GM23338 (cell line): ENCODE measurements around the gene PACSIN1. TPM values are rescaled to one million over a fixed set of nuclear protein-coding genes. Genes with fewer than 3 reads are reported as not detected.

Experiments
- ATAC-seq: fragments of 200-7000 bp; cut with Tn5 transposase; 3 replicates; pipeline ENCODE4 v1.9.1; 2020
- DNase-seq: peaks from one replicate; pipeline ENCODE4 v3.0.0-alpha.2; 2015; ENCODE audit warnings: low spot score
- H2AFZ ChIP-seq: fragments of 200-600 bp; sonication (generic); 2 replicates; pipeline ENCODE4 v1.8.0; 2016; ENCODE audit warnings: antibody characterized with exemption, mild to moderate bottlenecking, moderate library complexity
- H3F3A ChIP-seq: fragments of 200-600 bp; sonication (generic); replicated peaks from 2 replicates; pipeline ENCODE4 v1.8.0; 2017; ENCODE audit warnings: antibody characterized with exemption, mixed run types, low read depth
- H3K27ac ChIP-seq: fragments of 200-600 bp; sonication (generic); 2 replicates; pipeline ENCODE4 v1.6.1; 2016; ENCODE audit warnings: low read depth
- H3K27me3 ChIP-seq: fragments of 200-600 bp; sonication (generic); 2 replicates; pipeline ENCODE4 v1.8.0; 2016; ENCODE audit warnings: mild to moderate bottlenecking, mixed run types, moderate library complexity; ENCODE audit not compliant: insufficient read depth
- H3K36me3 ChIP-seq: fragments of 200-600 bp; sonication (generic); 2 replicates; pipeline ENCODE4 v1.8.0; 2016; ENCODE audit warnings: mild to moderate bottlenecking; ENCODE audit not compliant: insufficient read depth
- H3K4me1 ChIP-seq: fragments of 200-600 bp; sonication (generic); 2 replicates; pipeline ENCODE4 v1.8.0; 2016; ENCODE audit warnings: mild to moderate bottlenecking, moderate library complexity; ENCODE audit not compliant: insufficient read depth
- H3K4me2 ChIP-seq: fragments of 200-600 bp; sonication (generic); 2 replicates; pipeline ENCODE4 v1.7.1; 2017; ENCODE audit warnings: mixed run types
- H3K4me3 ChIP-seq: fragments of 200-600 bp; sonication (generic); 2 replicates; pipeline ENCODE4 v1.6.1; 2016; ENCODE audit warnings: mixed run types
- H3K79me2 ChIP-seq: fragments of 200-600 bp; sonication (generic); replicated peaks from 2 replicates; pipeline ENCODE4 v1.8.0; 2017; ENCODE audit warnings: mild to moderate bottlenecking; ENCODE audit not compliant: insufficient read depth
- H3K9me2 ChIP-seq: fragments of 200-600 bp; sonication (generic); 2 replicates; pipeline ENCODE4 v1.8.0; 2017; ENCODE audit not compliant: insufficient read depth
- H4K20me1 ChIP-seq: fragments of 200-600 bp; sonication (generic); replicated peaks from 2 replicates; pipeline ENCODE4 v1.8.0; 2017; ENCODE audit warnings: mild to moderate bottlenecking; ENCODE audit not compliant: insufficient read depth
- H3K27ac Mint-ChIP-seq: 2 replicates; pipeline ENCODE4 v1.8.0; 2020; ENCODE audit warnings: inconsistent platforms, mild to moderate bottlenecking, moderate library complexity, mixed read lengths
- H3K27me3 Mint-ChIP-seq: 3 replicates; pipeline ENCODE4 v1.8.0; 2022; ENCODE audit warnings: low read depth, mild to moderate bottlenecking, moderate library complexity, mixed read lengths, inconsistent platforms; ENCODE audit not compliant: insufficient read depth, poor library complexity
- H3K36me3 Mint-ChIP-seq: 3 replicates; pipeline ENCODE4 v1.8.0; 2021; ENCODE audit warnings: low read depth, mild to moderate bottlenecking, inconsistent platforms, moderate library complexity, mixed read lengths
- H3K4me1 Mint-ChIP-seq: 3 replicates; pipeline ENCODE4 v1.8.0; 2020; ENCODE audit warnings: mild to moderate bottlenecking, inconsistent platforms, mixed read lengths
- H3K4me3 Mint-ChIP-seq: 3 replicates; pipeline ENCODE4 v1.8.0; 2021; ENCODE audit warnings: moderate library complexity, mild to moderate bottlenecking, inconsistent platforms, mixed read lengths
- H3K9me3 Mint-ChIP-seq: 3 replicates; pipeline ENCODE4 v1.8.0; 2020; ENCODE audit warnings: moderate library complexity, mild to moderate bottlenecking, inconsistent platforms, mixed read lengths
- CREB1 ChIP-seq: fragments of 250-450 bp; sonication (Bioruptor Pico); IDR thresholded peaks from 2 replicates; pipeline ENCODE4 v1.5.0; 2020; ENCODE audit warnings: low read depth, mild to moderate bottlenecking, moderate library complexity
- EZH2 ChIP-seq: fragments of 200-600 bp; sonication (generic); IDR thresholded peaks from one replicate; pipeline ENCODE4 v1.8.0; 2017; ENCODE audit warnings: antibody characterized with exemption, mild to moderate bottlenecking, low read depth; ENCODE audit not compliant: unreplicated experiment
- EZH2phosphoT487 ChIP-seq: fragments of 200-600 bp; sonication (generic); IDR thresholded peaks from one replicate; pipeline ENCODE4 v1.8.1; 2018; ENCODE audit warnings: antibody characterized with exemption; ENCODE audit not compliant: unreplicated experiment
- JUNB ChIP-seq: IDR thresholded peaks from one replicate; pipeline ENCODE4 v1.6.1; 2016; ENCODE audit warnings: antibody characterized with exemption; ENCODE audit not compliant: unreplicated experiment
- NANOG ChIP-seq: IDR thresholded peaks from 2 replicates; pipeline ENCODE4 v1.6.1; 2016; ENCODE audit warnings: antibody characterized with exemption, borderline replicate concordance
- POLR2AphosphoS5 ChIP-seq: IDR thresholded peaks from 2 replicates; pipeline ENCODE4 v1.6.1; 2016; ENCODE audit warnings: antibody characterized with exemption, low read depth
- STAT1 ChIP-seq: IDR thresholded peaks from one replicate; pipeline ENCODE4 v1.6.1; 2016; ENCODE audit warnings: antibody characterized with exemption; ENCODE audit not compliant: unreplicated experiment
- ZNF114 ChIP-seq: fragments of 250-450 bp; sonication (Bioruptor Pico); IDR thresholded peaks from 2 replicates; pipeline ENCODE4 v1.5.0; 2020; ENCODE audit warnings: mild to moderate bottlenecking, moderate library complexity
- ZNF331 ChIP-seq: fragments of 250-450 bp; sonication (Bioruptor Pico); IDR thresholded peaks from 2 replicates; pipeline ENCODE4 v1.5.0; 2020; ENCODE audit warnings: low read depth, mild to moderate bottlenecking, moderate library complexity
- polyA plus RNA-seq: library from polyadenylated mRNA; unstranded; fragments of >200 nt; fragmentation: Nextera tagmentation; extraction: Ambion mirVana; gene quantifications from 2 replicates; pipeline ENCODE4 v1.2.1, GENCODE V29; 2016
- total RNA-seq: library from RNA; depleted of rRNA; stranded (reverse); fragments of >200 nt; shearing (Covaris generic); gene quantifications from 2 replicates; pipeline ENCODE4 v1.2.3, GENCODE V29; 2014
- TF ChIP-seq, protein P1 (sequence below): fragments of 250-450 bp; sonication (Bioruptor Pico); IDR thresholded peaks from 2 replicates; pipeline ENCODE4 v1.5.0; 2020; ENCODE audit warnings: mild to moderate bottlenecking, moderate library complexity
- TF ChIP-seq, protein P2 (sequence below): IDR thresholded peaks from 2 replicates; pipeline ENCODE4 v1.6.1; 2016; ENCODE audit warnings: antibody characterized with exemption
- TF ChIP-seq, protein P3 (sequence below): IDR thresholded peaks from one replicate; pipeline ENCODE4 v1.6.1; 2018; ENCODE audit warnings: antibody characterized with exemption; ENCODE audit not compliant: unreplicated experiment
- TF ChIP-seq, protein P4 (sequence below), 2 experiments: fragments of 200-600 bp in 1 of 2; sonication (generic) in 1 of 2; conservative IDR thresholded peaks; 2 replicates each; pipeline versions ENCODE4 v1.5.1 to v1.6.1; 2016 to 2017; ENCODE audit warnings: antibody characterized with exemption in 2 of 2, low read depth in 2 of 2, mild to moderate bottlenecking in 2 of 2, moderate library complexity in 1 of 2

The PACSIN1 gene
- total and polyA plus RNA-seq, 2 experiments from 2014 or later = 5.2 to 8.7 TPM

DNA sequence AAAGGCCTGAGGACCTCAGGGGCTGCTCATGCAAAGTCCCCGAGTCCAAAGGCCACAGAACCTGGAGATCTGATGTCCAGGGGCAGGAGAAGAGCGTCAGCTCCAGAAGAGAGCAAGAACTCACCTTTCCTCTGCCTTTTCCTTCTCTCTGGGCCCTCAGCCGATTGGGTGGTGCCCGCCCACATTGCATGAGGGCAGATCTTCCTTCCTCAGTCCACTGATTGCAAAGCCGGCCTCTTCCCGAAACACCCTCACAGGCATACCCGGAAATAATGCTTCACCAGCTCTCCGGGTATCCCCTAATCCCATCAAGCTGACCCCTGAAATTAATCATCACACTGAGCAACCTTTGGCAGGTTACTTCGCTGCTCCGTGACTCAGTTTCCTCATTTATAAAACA lies 56.9 kb downstream of the PACSIN1 start:
- Histone ChIP-seq H4K20me1 (no peaks in the 10 kb centered on the region), H3K4me3 (no peak overlapping the region), H3K79me2 (no peaks in the 10 kb centered on the region), H3K27me3 (no peaks in the 10 kb centered on the region), H3K9me2 (no peaks in the 10 kb centered on the region), H2AFZ (no peak overlapping the region), H3F3A (no peaks in the 10 kb centered on the region), H3K27ac (no peak overlapping the region), H3K4me2 (no peak overlapping the region), H3K4me1 (peaks cover 10% of the 10 kb centered on the region), H3K36me3 (no peaks in the 10 kb centered on the region)
- Mint-ChIP-seq H3K27me3 (peaks cover 13% of the 10 kb centered on the region), H3K9me3 (no peaks in the 10 kb centered on the region), H3K27ac (no peak overlapping the region), H3K4me1 (peaks cover 9% of the 10 kb centered on the region), H3K36me3 (no peaks in the 10 kb centered on the region; the same call in 2 of the 3 replicates), H3K4me3 (no peak overlapping the region)
- TF ChIP-seq, protein P1, sequence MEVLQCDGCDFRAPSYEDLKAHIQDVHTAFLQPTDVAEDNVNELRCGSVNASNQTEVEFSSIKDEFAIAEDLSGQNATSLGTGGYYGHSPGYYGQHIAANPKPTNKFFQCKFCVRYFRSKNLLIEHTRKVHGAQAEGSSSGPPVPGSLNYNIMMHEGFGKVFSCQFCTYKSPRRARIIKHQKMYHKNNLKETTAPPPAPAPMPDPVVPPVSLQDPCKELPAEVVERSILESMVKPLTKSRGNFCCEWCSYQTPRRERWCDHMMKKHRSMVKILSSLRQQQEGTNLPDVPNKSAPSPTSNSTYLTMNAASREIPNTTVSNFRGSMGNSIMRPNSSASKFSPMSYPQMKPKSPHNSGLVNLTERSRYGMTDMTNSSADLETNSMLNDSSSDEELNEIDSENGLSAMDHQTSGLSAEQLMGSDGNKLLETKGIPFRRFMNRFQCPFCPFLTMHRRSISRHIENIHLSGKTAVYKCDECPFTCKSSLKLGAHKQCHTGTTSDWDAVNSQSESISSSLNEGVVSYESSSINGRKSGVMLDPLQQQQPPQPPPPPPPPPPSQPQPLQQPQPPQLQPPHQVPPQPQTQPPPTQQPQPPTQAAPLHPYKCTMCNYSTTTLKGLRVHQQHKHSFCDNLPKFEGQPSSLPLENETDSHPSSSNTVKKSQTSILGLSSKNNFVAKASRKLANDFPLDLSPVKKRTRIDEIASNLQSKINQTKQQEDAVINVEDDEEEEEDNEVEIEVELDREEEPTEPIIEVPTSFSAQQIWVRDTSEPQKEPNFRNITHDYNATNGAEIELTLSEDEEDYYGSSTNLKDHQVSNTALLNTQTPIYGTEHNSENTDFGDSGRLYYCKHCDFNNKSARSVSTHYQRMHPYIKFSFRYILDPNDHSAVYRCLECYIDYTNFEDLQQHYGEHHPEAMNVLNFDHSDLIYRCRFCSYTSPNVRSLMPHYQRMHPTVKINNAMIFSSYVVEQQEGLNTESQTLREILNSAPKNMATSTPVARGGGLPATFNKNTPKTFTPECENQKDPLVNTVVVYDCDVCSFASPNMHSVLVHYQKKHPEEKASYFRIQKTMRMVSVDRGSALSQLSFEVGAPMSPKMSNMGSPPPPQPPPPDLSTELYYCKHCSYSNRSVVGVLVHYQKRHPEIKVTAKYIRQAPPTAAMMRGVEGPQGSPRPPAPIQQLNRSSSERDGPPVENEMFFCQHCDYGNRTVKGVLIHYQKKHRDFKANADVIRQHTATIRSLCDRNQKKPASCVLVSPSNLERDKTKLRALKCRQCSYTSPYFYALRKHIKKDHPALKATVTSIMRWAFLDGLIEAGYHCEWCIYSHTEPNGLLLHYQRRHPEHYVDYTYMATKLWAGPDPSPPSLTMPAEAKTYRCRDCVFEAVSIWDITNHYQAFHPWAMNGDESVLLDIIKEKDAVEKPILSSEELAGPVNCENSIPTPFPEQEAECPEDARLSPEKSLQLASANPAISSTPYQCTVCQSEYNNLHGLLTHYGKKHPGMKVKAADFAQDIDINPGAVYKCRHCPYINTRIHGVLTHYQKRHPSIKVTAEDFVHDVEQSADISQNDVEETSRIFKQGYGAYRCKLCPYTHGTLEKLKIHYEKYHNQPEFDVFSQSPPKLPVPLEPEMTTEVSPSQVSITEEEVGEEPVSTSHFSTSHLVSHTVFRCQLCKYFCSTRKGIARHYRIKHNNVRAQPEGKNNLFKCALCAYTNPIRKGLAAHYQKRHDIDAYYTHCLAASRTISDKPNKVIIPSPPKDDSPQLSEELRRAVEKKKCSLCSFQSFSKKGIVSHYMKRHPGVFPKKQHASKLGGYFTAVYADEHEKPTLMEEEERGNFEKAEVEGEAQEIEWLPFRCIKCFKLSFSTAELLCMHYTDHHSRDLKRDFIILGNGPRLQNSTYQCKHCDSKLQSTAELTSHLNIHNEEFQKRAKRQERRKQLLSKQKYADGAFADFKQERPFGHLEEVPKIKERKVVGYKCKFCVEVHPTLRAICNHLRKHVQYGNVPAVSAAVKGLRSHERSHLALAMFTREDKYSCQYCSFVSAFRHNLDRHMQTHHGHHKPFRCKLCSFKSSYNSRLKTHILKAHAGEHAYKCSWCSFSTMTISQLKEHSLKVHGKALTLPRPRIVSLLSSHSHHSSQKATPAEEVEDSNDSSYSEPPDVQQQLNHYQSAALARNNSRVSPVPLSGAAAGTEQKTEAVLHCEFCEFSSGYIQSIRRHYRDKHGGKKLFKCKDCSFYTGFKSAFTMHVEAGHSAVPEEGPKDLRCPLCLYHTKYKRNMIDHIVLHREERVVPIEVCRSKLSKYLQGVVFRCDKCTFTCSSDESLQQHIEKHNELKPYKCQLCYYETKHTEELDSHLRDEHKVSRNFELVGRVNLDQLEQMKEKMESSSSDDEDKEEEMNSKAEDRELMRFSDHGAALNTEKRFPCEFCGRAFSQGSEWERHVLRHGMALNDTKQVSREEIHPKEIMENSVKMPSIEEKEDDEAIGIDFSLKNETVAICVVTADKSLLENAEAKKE = no peak
- TF ChIP-seq STAT1 (no peak), CREB1 (CRISPR knock-in tag) (no peak), EZH2phosphoT487 (no peak), NANOG (no peak), ZNF331 (CRISPR knock-in tag) (no peak), ZNF114 (CRISPR knock-in tag) (no peak), EZH2 (no peak), JUNB (no peak), POLR2AphosphoS5 (no peak)
- TF ChIP-seq, protein P2, sequence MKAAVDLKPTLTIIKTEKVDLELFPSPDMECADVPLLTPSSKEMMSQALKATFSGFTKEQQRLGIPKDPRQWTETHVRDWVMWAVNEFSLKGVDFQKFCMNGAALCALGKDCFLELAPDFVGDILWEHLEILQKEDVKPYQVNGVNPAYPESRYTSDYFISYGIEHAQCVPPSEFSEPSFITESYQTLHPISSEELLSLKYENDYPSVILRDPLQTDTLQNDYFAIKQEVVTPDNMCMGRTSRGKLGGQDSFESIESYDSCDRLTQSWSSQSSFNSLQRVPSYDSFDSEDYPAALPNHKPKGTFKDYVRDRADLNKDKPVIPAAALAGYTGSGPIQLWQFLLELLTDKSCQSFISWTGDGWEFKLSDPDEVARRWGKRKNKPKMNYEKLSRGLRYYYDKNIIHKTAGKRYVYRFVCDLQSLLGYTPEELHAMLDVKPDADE = no peak
- TF ChIP-seq, protein P3, sequence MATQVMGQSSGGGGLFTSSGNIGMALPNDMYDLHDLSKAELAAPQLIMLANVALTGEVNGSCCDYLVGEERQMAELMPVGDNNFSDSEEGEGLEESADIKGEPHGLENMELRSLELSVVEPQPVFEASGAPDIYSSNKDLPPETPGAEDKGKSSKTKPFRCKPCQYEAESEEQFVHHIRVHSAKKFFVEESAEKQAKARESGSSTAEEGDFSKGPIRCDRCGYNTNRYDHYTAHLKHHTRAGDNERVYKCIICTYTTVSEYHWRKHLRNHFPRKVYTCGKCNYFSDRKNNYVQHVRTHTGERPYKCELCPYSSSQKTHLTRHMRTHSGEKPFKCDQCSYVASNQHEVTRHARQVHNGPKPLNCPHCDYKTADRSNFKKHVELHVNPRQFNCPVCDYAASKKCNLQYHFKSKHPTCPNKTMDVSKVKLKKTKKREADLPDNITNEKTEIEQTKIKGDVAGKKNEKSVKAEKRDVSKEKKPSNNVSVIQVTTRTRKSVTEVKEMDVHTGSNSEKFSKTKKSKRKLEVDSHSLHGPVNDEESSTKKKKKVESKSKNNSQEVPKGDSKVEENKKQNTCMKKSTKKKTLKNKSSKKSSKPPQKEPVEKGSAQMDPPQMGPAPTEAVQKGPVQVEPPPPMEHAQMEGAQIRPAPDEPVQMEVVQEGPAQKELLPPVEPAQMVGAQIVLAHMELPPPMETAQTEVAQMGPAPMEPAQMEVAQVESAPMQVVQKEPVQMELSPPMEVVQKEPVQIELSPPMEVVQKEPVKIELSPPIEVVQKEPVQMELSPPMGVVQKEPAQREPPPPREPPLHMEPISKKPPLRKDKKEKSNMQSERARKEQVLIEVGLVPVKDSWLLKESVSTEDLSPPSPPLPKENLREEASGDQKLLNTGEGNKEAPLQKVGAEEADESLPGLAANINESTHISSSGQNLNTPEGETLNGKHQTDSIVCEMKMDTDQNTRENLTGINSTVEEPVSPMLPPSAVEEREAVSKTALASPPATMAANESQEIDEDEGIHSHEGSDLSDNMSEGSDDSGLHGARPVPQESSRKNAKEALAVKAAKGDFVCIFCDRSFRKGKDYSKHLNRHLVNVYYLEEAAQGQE = no peak
- TF ChIP-seq, protein P4, sequence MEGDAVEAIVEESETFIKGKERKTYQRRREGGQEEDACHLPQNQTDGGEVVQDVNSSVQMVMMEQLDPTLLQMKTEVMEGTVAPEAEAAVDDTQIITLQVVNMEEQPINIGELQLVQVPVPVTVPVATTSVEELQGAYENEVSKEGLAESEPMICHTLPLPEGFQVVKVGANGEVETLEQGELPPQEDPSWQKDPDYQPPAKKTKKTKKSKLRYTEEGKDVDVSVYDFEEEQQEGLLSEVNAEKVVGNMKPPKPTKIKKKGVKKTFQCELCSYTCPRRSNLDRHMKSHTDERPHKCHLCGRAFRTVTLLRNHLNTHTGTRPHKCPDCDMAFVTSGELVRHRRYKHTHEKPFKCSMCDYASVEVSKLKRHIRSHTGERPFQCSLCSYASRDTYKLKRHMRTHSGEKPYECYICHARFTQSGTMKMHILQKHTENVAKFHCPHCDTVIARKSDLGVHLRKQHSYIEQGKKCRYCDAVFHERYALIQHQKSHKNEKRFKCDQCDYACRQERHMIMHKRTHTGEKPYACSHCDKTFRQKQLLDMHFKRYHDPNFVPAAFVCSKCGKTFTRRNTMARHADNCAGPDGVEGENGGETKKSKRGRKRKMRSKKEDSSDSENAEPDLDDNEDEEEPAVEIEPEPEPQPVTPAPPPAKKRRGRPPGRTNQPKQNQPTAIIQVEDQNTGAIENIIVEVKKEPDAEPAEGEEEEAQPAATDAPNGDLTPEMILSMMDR (conservative IDR thresholded peaks at IDR 0.05; ENCODE audit: low read depth in 2 of 2) = no peak
- ATAC-seq (no peak), DNase-seq (no peak)
